CD14-positive monocyte (primary cell): ENCODE measurements around the gene SUSD6. TPM values are rescaled to one million over a fixed set of nuclear protein-coding genes. Genes with fewer than 3 reads are reported as not detected.

Experiments used
- DNase-seq, 3 donors: peaks; one replicate each; pipeline ENCODE4 v3.0.0-alpha.2; 2011 to 2022
- H2AFZ ChIP-seq: 2 replicates; pipeline ENCODE4 v1.6.0; 2012; ENCODE audit warnings: mild to moderate bottlenecking, low read depth, low read length, inconsistent platforms; ENCODE audit not compliant: insufficient read depth, poor library complexity, severe bottlenecking
- H3K27ac ChIP-seq, 2 donors: 1 replicate in 1 of 2; 2 replicates in 1 of 2; pipeline ENCODE4 v1.5.1; 2012 to 2013; ENCODE audit warnings: low read length in 2 of 2, control low read depth in 1 of 2, inconsistent platforms in 1 of 2, low read depth in 1 of 2, mild to moderate bottlenecking in 1 of 2
- H3K27me3 ChIP-seq, 2 donors: one replicate each; pipeline versions ENCODE4 v1.6.0 to v1.6.1; 2011 to 2013; ENCODE audit warnings: low read length in 2 of 2; ENCODE audit not compliant: control insufficient read depth in 2 of 2, insufficient read depth in 2 of 2
- H3K36me3 ChIP-seq, 2 donors: replicated peaks in 1 of 2; 1 replicate in 1 of 2; 2 replicates in 1 of 2; pipeline versions ENCODE4 v1.5.1 to v1.6.1; 2012 to 2013; ENCODE audit warnings: low read length in 2 of 2, control low read depth in 1 of 2, inconsistent platforms in 1 of 2, mild to moderate bottlenecking in 1 of 2; ENCODE audit not compliant: insufficient read depth in 2 of 2, control insufficient read depth in 1 of 2
- H3K4me1 ChIP-seq, 2 donors: 1 replicate in 1 of 2; 2 replicates in 1 of 2; pipeline versions ENCODE4 v1.5.1 to v1.6.1; 2012 to 2013; ENCODE audit warnings: low read length in 2 of 2, control low read depth in 1 of 2, inconsistent platforms in 1 of 2, mild to moderate bottlenecking in 1 of 2, moderate library complexity in 1 of 2; ENCODE audit not compliant: insufficient read depth in 2 of 2, control insufficient read depth in 1 of 2
- H3K4me2 ChIP-seq: replicated peaks from 2 replicates; pipeline ENCODE3; 2012; ENCODE audit warnings: low read length, moderate library complexity, mild to moderate bottlenecking; ENCODE audit not compliant: poor library complexity, severe bottlenecking; ENCODE audit errors: extremely low read depth
- H3K4me3 ChIP-seq, 3 experiments: fragments of 200-600 bp in 1 of 3; sonication (generic) in 1 of 3; replicated peaks in 1 of 3; 1 replicate in 2 of 3; 2 replicates in 1 of 3; pipeline ENCODE4 v1.5.1; 2011 to 2013; ENCODE audit warnings: low read length in 3 of 3, mild to moderate bottlenecking in 3 of 3, control low read depth in 2 of 3, low read depth in 2 of 3, inconsistent platforms in 1 of 3, moderate library complexity in 1 of 3
- H3K79me2 ChIP-seq: 2 replicates; pipeline ENCODE4 v1.6.0; 2012; ENCODE audit warnings: mild to moderate bottlenecking, control low read depth, inconsistent platforms, low read length, moderate library complexity; ENCODE audit not compliant: insufficient read depth
- H3K9ac ChIP-seq: 2 replicates; pipeline ENCODE4 v1.6.0; 2017; ENCODE audit warnings: low read length, mild to moderate bottlenecking; ENCODE audit not compliant: insufficient read depth, poor library complexity, severe bottlenecking
- H3K9me3 ChIP-seq, 2 donors: replicated peaks in 1 of 2; 1 replicate in 1 of 2; 2 replicates in 1 of 2; pipeline versions ENCODE4 v1.5.1 to v1.6.1; 2012 to 2013; ENCODE audit warnings: low read length in 2 of 2, control low read depth in 1 of 2; ENCODE audit not compliant: control insufficient read depth in 1 of 2, insufficient read depth in 1 of 2
- H4K20me1 ChIP-seq: 2 replicates; pipeline ENCODE4 v1.6.0; 2012; ENCODE audit warnings: mild to moderate bottlenecking, low read length, control low read depth, moderate library complexity; ENCODE audit not compliant: insufficient read depth
- H3K27ac Mint-ChIP-seq, 7 donors: one replicate each; pipeline ENCODE4 v1.8.0; 2020; ENCODE audit warnings: mild to moderate bottlenecking in 7 of 7, mixed read lengths in 7 of 7, moderate library complexity in 6 of 7, inconsistent platforms in 2 of 7
- H3K27me3 Mint-ChIP-seq, 3 donors: one replicate each; pipeline ENCODE4 v1.8.0; 2021 to 2022; ENCODE audit warnings: low read depth in 3 of 3, mild to moderate bottlenecking in 3 of 3, mixed read lengths in 3 of 3, moderate library complexity in 3 of 3, inconsistent platforms in 1 of 3
- H3K36me3 Mint-ChIP-seq, 2 donors: one replicate each; pipeline ENCODE4 v1.8.0; 2020; ENCODE audit warnings: mixed read lengths in 2 of 2, inconsistent platforms in 1 of 2, mild to moderate bottlenecking in 1 of 2
- H3K4me1 Mint-ChIP-seq: one replicate; pipeline ENCODE4 v1.8.0; 2020; ENCODE audit warnings: mild to moderate bottlenecking, mixed read lengths
- H3K4me3 Mint-ChIP-seq, 2 donors: one replicate each; pipeline ENCODE4 v1.8.0; 2020; ENCODE audit warnings: mild to moderate bottlenecking in 2 of 2, mixed read lengths in 2 of 2, moderate library complexity in 1 of 2
- H3K9me3 Mint-ChIP-seq, 7 donors: one replicate each; pipeline ENCODE4 v1.8.0; 2020 to 2022; ENCODE audit warnings: mixed read lengths in 7 of 7, mild to moderate bottlenecking in 6 of 7, moderate library complexity in 6 of 7, inconsistent platforms in 2 of 7
- CTCF ChIP-seq: fragments of 200-600 bp; IDR thresholded peaks from one replicate; pipeline ENCODE4 v1.8.0; 2022; ENCODE audit warnings: antibody characterized with exemption, mild to moderate bottlenecking
- WGBS: methylation state at CpG from one replicate; pipeline ENCODE4 v1.1.5; 2013; ENCODE audit warnings: missing lambda C conversion rate; ENCODE audit not compliant: insufficient coverage; 5-methylcytosine and 5-hydroxymethylcytosine counted together
- intact Hi-C, 2 donors: fragments of 100-400 bp; cut with micrococcal nuclease; formaldehyde crosslinking; loops; one replicate each; pipeline versions ENCODE4 v1.15.0 to v1.15.1; 2023
- polyA plus RNA-seq, 3 donors: library from polyadenylated mRNA; depleted of rRNA in 1 of 3; unstranded in 2 of 3; stranded (reverse) in 1 of 3; fragments of 300-500 nt in 2 of 3; fragments of >200 nt in 1 of 3; fragmentation: Illumina TruSeq in 2 of 3; gene quantifications; 1 replicate in 2 of 3; 2 replicates in 1 of 3; pipeline ENCODE4 v1.2.3, GENCODE V29; 2012 to 2021

Gene SUSD6
- polyA plus RNA-seq, 3 donors: 17.3 to 81.8 (median 30.1) TPM

DNA sequence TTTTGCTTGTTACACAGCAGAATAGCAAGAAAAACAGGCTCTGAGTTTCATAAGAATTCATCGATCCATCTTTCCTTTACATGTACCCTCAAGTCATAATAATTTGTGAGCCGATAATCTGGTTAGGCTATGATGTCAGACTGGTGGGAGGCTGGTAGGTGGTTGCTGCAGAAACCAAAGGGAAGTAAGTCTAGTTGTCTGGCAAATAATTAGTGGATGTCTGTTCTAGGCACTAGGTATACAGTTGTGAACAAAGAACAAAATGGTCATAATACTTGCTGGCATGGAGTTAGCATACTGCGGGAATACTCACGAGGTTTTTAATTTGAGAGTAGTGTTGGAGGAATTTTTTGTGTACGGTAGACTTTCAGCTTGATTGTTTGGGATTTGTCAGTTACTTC, 8.8 kb downstream of the SUSD6 start:
- H3K4me3 ChIP-seq: peak overlapping the region in 1 of 3 experiments; percentile 1
- no peak for TF ChIP-seq CTCF
- H3K9me3 ChIP-seq: no peaks in the 10 kb centered on the region
- peak overlapping the region in 6 of 7 donors; percentile 3 to 70 (median 48) for H3K27ac Mint-ChIP-seq
- H3K27ac ChIP-seq: peak overlapping the region in 1 of 2 donors; percentile 96
- H3K4me2 ChIP-seq: peak overlapping the region; percentile 27
- peak overlapping the region in 1 of 2 donors; percentile 61 for H3K4me3 Mint-ChIP-seq
- peaks cover 94% of the 10 kb centered on the region for H3K79me2 ChIP-seq
- no CpG with 5 or more reads among the region's 5 CpGs for WGBS
- no peaks in the 10 kb centered on the region for H3K27me3 ChIP-seq
- no peak overlapping the region for H3K9ac ChIP-seq
- peaks cover 80 to 82% of the 10 kb centered on the region in 2 donors for H3K4me1 ChIP-seq
- intact Hi-C loops: no loop called here
- H3K36me3 ChIP-seq: peaks cover 0 to 4% of the 10 kb centered on the region in 2 donors
- peaks cover 86% of the 10 kb centered on the region for H3K4me1 Mint-ChIP-seq
- peak in 1 of 3 donors; percentile 38 for DNase-seq
- H2AFZ ChIP-seq: no peak overlapping the region
- H3K9me3 Mint-ChIP-seq: no peaks in the 10 kb centered on the region
- peaks cover 0 to 1% (median 0%) of the 10 kb centered on the region in 3 donors for H3K27me3 Mint-ChIP-seq
- H3K36me3 Mint-ChIP-seq: peaks cover 20 to 31% of the 10 kb centered on the region in 2 donors
- H4K20me1 ChIP-seq: peaks cover 100% of the 10 kb centered on the region

DNA sequence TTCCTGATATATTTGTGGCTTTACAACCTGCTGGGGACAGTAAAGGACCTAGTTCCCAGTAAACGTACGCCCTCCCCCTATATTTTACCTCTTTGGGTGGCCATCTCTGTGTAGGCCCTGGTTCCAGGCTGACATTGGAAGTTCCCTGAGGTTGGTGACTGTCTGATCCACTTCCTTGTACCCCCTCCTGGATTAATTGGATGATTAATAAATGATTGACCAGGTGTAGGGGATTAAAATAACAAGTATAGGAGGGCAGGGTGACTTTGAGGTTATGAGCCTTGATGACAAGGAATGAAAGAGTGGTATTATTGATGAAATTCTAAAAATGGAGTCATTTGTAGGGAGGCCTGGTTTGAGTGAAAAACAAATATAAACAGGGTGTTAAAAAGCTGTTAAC, 9.6 kb downstream of the SUSD6 start:
- Histone ChIP-seq H3K4me3 (no peak overlapping the region), H3K9ac (no peak overlapping the region), H3K27ac (peak overlapping the region in 1 of 2 donors; percentile 96), H3K27me3 (no peaks in the 10 kb centered on the region), H4K20me1 (peaks cover 100% of the 10 kb centered on the region), H3K4me2 (peak overlapping the region; percentile 7), H3K9me3 (no peaks in the 10 kb centered on the region), H3K79me2 (peaks cover 100% of the 10 kb centered on the region), H2AFZ (no peak overlapping the region), H3K36me3 (peaks cover 0 to 4% of the 10 kb centered on the region in 2 donors), H3K4me1 (peaks cover 80 to 82% of the 10 kb centered on the region in 2 donors)
- H3K4me1 Mint-ChIP-seq: peaks cover 86% of the 10 kb centered on the region
- peaks cover 24 to 29% of the 10 kb centered on the region in 2 donors for H3K36me3 Mint-ChIP-seq
- peak overlapping the region in 6 of 7 donors; percentile 7 to 70 (median 58) for H3K27ac Mint-ChIP-seq
- no peak for DNase-seq
- no peak for TF ChIP-seq CTCF
- peaks cover 0 to 2% (median 0%) of the 10 kb centered on the region in 3 donors for H3K27me3 Mint-ChIP-seq
- WGBS: 67% methylated on average over 2 of the region's 2 CpGs
- H3K4me3 Mint-ChIP-seq: no peak overlapping the region
- no peaks in the 10 kb centered on the region for H3K9me3 Mint-ChIP-seq
- intact Hi-C loops: no loop called here
